SH-SY5Y (cell line): Measurements from ENCODE around the gene HLA-DRA.

Experiments used
- GATA2 ChIP-seq: IDR thresholded peaks from 2 replicates; pipeline ENCODE4 v1.6.1; 2011; ENCODE audit warnings: mild to moderate bottlenecking, low read depth, low read length
- GATA3 ChIP-seq: IDR thresholded peaks from 2 replicates; pipeline ENCODE4 v1.6.1; 2011; ENCODE audit warnings: low read depth, mild to moderate bottlenecking, low read length, moderate library complexity

DNA sequence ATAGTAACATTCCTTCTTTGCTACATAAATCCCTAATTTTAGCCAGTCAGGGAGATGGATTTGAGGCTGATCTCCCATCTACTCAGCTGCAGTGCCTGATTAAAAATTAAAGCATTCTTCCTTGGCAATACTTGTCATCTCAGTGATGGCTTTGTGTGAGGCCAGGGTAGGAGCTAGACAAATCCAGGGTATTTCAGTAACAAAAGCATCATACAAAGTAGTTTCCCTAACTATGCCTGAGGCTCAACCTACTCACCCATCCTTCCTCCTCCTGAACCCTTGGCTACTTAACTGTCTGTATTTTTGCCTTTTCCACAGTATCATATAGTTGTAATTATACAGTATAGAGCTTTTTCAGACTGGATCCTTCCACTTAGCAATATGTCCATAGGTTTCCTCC lies 52.7 kb downstream of the HLA-DRA start:
- TF ChIP-seq GATA2 (no peak), GATA3 (no peak)
